Measurements from ENCODE around the gene ROBO4. TPM values are rescaled to one million over a fixed set of nuclear protein-coding genes. Genes with fewer than 3 reads are reported as not detected.

Gene ROBO4
- total and polyA plus RNA-seq, 11 donors = 16.3 to 63.5 (median 21.8) TPM

DNA sequence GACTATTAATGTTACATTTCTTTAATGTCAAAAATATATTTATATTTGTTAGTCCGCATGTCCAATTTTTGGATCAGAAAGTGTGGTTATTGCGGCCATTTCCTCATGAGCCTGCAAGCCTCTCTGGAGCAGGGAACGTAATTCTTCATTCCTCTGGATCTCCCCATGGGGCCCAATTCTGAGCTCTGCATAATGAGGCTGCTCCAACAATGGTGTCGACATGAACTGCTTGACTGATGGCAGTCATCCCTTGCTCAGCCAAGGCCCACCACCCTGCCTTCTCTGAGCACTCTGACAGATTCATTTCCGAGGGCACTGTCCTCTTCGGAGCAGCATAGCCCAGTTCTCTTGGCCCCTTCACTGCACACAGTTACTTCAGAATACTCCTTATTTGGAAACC lies 41.3 kb upstream of the ROBO4 start:
- Histone ChIP-seq H3K27me3 (peaks cover 0 to 6% (median 0%) of the 10 kb centered on the region in 9 donors), H3K27ac (no peak overlapping the region), H3K4me3 (no peak overlapping the region), H3K9me3 (no peaks in the 10 kb centered on the region), H3K36me3 (no peaks in the 10 kb centered on the region), H3K4me1 (no peaks in the 10 kb centered on the region)
- TF ChIP-seq, protein P1, sequence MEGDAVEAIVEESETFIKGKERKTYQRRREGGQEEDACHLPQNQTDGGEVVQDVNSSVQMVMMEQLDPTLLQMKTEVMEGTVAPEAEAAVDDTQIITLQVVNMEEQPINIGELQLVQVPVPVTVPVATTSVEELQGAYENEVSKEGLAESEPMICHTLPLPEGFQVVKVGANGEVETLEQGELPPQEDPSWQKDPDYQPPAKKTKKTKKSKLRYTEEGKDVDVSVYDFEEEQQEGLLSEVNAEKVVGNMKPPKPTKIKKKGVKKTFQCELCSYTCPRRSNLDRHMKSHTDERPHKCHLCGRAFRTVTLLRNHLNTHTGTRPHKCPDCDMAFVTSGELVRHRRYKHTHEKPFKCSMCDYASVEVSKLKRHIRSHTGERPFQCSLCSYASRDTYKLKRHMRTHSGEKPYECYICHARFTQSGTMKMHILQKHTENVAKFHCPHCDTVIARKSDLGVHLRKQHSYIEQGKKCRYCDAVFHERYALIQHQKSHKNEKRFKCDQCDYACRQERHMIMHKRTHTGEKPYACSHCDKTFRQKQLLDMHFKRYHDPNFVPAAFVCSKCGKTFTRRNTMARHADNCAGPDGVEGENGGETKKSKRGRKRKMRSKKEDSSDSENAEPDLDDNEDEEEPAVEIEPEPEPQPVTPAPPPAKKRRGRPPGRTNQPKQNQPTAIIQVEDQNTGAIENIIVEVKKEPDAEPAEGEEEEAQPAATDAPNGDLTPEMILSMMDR (IDR thresholded peaks at IDR 0.05) = no peak
- TF ChIP-seq POLR2A (IDR thresholded peaks at IDR 0.05) = no peak
- WGBS, 4 donors = 70 to 76% (median 75%) methylated on average over 6 of the region's 6 CpGs
- intact Hi-C loops (cut with DNase I) = no loop called here
- no peak for DNase-seq
- no peak for ATAC-seq

DNA sequence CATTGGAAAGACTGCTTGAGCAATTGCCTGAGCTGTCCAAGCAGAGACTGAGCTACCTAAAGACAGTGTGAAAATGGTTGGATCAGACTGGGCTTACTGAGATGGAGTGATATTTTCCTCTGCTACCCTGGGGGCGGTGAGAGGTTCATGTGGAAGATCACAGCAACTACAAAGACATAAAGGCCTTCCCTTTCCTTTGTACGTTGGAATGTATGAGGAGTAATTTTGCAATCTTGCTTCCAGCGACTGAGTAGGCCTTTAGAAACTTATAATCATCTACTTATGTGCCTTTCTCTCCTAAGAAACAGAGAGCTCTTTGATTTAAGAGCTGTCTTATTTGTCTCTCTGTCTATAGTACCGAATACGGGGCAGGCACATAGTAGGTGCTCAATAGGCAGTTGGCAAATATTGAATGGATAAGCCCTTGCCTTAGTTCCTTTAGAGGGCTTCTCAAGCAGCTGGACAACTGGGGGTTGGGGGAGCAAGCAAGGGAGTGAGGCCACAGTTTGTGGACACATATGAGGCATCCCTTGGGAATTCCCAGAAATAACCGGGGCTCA lies 40.6 kb upstream of the ROBO4 start:
- Histone ChIP-seq H3K27me3 (peaks cover 0 to 6% (median 0%) of the 10 kb centered on the region in 9 donors), H3K27ac (no peak overlapping the region)
- WGBS, 4 donors = 77 to 81% (median 80%) methylated on average over 6 of the region's 6 CpGs

DNA sequence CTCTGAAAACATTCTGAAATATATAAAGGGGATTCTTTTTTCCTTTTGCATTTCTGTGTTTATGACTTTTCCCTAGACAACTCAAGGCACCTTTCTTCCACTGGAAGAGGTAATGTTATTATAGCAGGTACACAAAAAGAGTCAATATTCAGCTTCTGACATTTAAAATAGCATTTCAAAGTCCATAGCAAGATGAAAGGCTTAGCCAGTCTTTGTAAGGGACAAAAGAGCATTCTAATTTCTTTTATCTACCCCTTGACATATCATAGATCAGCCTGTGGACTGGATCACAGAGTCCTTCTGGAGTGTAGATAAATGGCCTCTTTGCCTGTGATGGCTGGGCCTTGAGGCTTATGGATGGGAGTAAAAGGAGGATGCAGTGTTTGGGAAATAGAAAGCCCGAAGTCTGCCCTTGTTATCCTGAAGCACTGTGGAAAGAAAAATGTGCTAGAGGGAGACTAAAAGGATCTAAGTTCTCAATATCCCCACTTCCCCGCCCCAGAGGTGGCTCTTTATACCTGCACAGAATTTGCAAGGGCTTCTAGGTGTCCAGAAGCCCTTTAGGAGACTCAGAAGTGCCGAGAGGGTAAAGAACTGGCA lies 39.8 kb upstream of the ROBO4 start:
- Histone ChIP-seq H3K36me3 (no peaks in the 10 kb centered on the region), H3K4me1 (no peaks in the 10 kb centered on the region), H3K4me3 (no peak overlapping the region), H3K9me3 (no peaks in the 10 kb centered on the region), H3K27ac (no peak overlapping the region), H3K27me3 (peaks cover 0 to 6% (median 0%) of the 10 kb centered on the region in 9 donors)
- no peak for TF ChIP-seq POLR2A (IDR thresholded peaks at IDR 0.05)
- TF ChIP-seq, protein P1 (IDR thresholded peaks at IDR 0.05) = no peak
- ATAC-seq (no peak), DNase-seq (no peak)
- WGBS, 4 donors = 77 to 86% (median 84%) methylated on average over 3 of the region's 3 CpGs
- intact Hi-C loops (cut with DNase I) = no loop called here

More for the DNA sequence above, 40.6 kb upstream of the ROBO4 start:
- TF ChIP-seq POLR2A (IDR thresholded peaks at IDR 0.05) = no peak
- TF ChIP-seq, protein P1 (IDR thresholded peaks at IDR 0.05) = no peak
- intact Hi-C loops (cut with DNase I) = no loop called here
- no peak for ATAC-seq
- no peak overlapping the region for H3K4me3 ChIP-seq
- no peaks in the 10 kb centered on the region for H3K4me1 ChIP-seq
- no peaks in the 10 kb centered on the region for H3K9me3 ChIP-seq
- H3K36me3 ChIP-seq = no peaks in the 10 kb centered on the region
- DNase-seq = no peak

DNA sequence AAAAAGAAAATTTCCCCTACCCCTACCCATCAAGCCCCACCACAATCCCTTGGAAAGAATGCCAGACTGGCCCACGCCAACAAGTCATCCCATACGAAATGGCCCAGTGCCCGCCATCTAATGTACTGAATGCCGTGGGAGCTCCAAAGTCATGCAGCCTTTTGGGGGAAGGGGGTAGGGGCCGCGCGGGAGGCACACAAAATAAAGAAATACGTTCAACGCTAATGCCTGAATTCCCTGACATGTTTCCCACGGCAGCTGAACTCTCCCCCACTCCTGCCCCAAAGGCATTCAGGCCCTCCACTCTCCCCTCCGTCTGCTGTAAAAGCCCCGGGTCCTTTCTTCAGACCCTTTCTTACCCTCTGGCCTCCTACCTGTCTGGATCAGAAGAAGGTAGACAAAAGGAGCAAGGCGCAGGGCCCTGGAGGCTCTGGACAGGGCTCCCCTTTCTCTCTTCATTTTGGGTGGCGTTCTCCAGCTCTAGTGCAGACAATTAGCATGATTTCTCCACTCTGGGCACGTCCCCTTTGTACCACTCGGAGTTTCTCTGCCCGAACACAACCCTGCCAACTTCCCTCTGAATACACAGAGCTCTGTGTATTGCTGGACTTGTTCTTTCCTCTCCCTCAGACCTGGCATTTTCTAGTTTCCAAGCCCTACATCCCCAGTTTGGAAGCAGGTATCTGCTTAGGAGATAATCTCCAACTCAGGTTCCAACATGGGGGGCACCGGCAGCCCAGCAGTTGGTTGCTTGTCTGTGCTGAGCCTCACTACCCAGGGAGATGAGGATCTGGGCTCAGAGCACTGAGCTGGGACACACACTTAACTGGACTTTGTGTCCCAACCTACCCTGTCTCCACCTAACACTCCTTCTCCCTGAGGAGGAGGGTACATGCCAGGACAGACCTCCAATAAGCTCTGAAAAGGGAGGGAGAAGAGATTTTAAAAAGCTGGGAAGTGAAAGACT lies 38.2 kb upstream of the ROBO4 start, which contains the start of gene HEPACAM:
TSS of gene HEPACAM (minus strand) at position 500 of the 967 bp plus-strand sequence. CDS start at position 459, 41 bp downstream.
- no peak for DNase-seq
- intact Hi-C loops (cut with DNase I) = no loop called here
- no peak within 1 kb of the TSS for H3K27ac ChIP-seq
- H3K4me1 ChIP-seq = no peaks in the 10 kb centered on the region
- 89 to 92% (median 90%) methylated on average over 18 of the region's 18 CpGs for WGBS, 4 donors
- no peak for TF ChIP-seq POLR2A (IDR thresholded peaks at IDR 0.05)
- TF ChIP-seq, protein P1 (IDR thresholded peaks at IDR 0.05) = no peak
- no peak within 1 kb of the TSS for H3K4me3 ChIP-seq
- H3K27me3 ChIP-seq = peaks cover 0 to 6% (median 0%) of the 10 kb centered on the region in 9 donors
- H3K9me3 ChIP-seq = no peaks in the 10 kb centered on the region
- ATAC-seq = no peak
- no peaks in the 10 kb centered on the region for H3K36me3 ChIP-seq
